Measurements from ENCODE around the gene PLEKHA5.
"Not testable (repeated sequence)": the region's sequence is repeated elsewhere in the genome, so short reads cannot be mapped to it uniquely, and the experiment has no call there.

Gene PLEKHA5

GRCh38 chr12:19404242-19404880 is 274.8 kb downstream of the PLEKHA5 start:
- DNase-seq = no peak
- in situ Hi-C loops (cut with MboI; ENCODE audit: low pct_unique_long_range_greater_than_20kb, low sequenced_read_pairs) = no loop called here

- in situ Hi-C loops (cut with MboI; ENCODE audit: low pct_unique_long_range_greater_than_20kb, low sequenced_read_pairs) = no loop called here
- no peak for DNase-seq
These were observed 279.8 kb downstream of the PLEKHA5 start for GRCh38 chr12:19409376-19409775.

GRCh38 chr12:19410211-19410610 is 280.7 kb downstream of the PLEKHA5 start:
- no peak for DNase-seq
- in situ Hi-C loops (cut with MboI; ENCODE audit: low pct_unique_long_range_greater_than_20kb, low sequenced_read_pairs) = no loop called here

DNA sequence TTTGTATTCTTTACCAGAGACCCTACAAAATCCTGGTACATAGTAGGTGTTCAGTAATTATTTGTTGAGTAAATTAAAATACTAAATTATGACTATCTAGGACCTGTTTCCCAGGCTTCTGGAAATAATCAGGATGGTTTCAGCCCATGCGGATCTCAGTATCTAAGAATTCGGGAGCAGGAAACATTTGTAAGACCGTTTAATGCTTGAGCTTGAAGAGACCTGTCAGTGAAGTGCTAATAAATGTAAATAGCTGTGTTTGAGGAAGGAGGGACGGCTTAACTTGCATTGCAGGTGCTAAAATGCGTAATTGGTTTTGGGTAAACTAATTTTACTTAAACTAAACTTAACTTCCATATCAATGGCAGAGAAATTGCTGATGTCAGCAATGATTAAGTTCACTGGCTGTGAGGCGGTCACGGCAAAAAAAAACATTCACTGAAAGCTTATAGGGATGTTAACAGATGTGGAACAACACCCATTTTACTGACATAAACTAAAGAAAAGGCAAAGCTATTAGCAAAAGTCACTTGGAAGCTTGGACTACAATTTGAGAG is 281.2 kb downstream of the PLEKHA5 start:
- DNase-seq = no peak
- in situ Hi-C loops (cut with MboI; ENCODE audit: low pct_unique_long_range_greater_than_20kb, low sequenced_read_pairs) = no loop called here

DNA sequence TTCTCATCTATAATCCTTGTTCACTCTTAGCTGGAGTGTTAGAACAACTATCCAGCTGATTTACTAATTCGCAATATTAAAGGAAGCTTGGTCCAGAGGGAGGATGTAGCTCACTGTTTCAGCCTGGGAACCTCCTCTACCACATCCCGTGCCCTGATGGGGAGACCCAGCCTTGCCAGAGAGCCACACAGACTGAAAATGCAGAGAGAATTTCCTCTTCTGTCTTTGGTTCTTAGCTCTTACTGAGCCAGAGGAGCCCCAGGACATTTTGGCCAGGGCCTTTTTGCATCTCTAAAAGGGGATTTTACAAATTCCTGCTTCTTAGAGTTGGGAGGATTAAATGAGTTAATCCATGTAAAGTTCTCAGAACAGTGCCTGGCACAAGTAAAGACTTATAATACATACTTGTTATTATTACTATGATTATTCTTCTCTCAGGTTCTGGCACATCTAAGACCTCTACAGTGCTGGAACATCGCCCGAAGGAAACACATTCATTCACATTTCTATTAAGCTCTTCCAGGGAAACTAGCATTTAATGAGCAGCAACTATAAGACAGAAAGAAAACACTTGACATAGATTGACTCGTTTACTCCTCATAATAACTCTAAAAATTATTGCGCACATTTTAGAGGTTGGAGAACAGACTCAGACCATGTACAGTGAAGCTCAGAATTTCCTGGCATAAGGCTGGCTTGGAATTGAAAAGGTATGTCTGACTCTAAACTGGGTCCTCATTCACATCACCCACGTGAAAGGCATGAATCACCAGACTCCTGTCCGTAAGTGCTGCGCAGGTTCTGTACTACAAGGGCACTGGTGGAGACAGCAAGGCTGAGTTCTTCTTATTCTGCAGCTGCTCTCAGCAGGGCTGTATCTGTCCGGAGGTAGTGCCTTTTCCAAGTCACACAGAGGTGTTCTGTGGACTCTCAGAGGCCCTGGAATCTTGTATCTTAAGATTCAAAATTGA is 282.0 kb downstream of the PLEKHA5 start:
- DNase-seq = no peak
- in situ Hi-C loops (cut with MboI; ENCODE audit: low pct_unique_long_range_greater_than_20kb, low sequenced_read_pairs) = no loop called here

DNA sequence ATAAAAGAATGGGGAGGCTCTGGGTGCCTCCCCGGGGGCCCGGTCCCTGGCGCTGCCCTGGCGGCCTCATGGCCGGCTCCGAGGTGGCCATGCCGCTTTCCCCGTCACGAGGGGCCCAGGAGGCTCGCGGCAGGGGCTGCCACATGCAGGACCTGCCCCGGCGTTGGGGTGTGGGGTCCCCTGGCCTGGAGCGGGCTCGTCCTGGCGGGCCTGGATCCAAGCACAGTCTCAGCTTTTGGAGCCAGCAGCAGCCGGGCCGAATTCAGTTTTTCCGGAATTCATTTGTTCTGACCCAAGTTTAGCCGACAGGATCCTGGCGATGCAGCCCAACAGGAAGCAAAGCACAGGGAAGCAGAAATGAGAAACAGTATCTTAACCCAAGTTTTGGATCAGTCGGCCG is 283.3 kb downstream of the PLEKHA5 start:
- no peak for DNase-seq
- in situ Hi-C loops (cut with MboI; ENCODE audit: low pct_unique_long_range_greater_than_20kb, low sequenced_read_pairs) = no loop called here

DNA sequence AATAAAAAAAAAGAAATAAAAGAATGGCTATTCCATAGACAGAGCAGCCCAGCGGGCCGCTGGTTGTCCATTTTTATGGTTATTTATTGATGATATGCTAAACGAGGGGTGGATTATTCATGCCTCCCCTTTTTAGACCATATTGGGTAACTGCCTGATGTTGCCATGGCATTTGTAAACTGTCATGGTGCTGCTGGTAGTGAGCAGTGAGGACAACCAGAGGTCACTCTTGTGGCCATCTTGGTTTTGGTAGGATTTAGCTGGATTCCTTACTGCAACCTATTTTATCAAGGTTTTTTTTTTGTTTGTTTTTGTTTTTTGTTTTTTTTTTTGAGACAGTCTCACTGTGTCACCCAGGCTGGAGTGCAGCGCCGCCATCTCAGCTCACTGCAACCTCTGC is 284.0 kb downstream of the PLEKHA5 start:
- DNase-seq; in situ Hi-C loops (cut with MboI; ENCODE audit: low pct_unique_long_range_greater_than_20kb, low sequenced_read_pairs): not testable (repeated sequence)

GRCh38 chr12:19415563-19415962 is 286.0 kb downstream of the PLEKHA5 start:
- DNase-seq = no peak
- in situ Hi-C loops (cut with MboI; ENCODE audit: low pct_unique_long_range_greater_than_20kb, low sequenced_read_pairs) = no loop called here

DNA sequence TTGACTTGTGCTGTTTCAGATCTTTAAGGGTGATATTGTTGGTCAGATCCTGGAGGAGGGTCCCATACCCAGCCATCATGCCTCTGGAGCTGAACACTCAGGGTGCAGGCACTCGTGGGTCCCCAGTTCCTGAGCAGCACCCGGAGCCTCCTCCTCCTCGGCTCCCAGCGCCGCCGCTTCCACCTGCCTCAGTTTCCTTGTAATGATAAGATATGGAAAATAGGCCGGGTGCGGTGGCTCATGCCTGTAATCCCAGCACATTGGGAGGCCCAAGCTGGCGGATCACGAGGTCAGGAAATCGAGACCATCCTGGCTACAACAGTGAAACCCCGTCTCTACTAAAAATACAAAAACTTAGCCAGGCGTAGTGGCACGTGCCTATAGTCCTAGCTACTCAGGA is 289.6 kb downstream of the PLEKHA5 start:
- DNase-seq = no peak
- in situ Hi-C loops (cut with MboI; ENCODE audit: low pct_unique_long_range_greater_than_20kb, low sequenced_read_pairs) = no loop called here

GRCh38 chr12:19421503-19422282 is 292.2 kb downstream of the PLEKHA5 start:
- no peak for DNase-seq
- in situ Hi-C loops (cut with MboI; ENCODE audit: low pct_unique_long_range_greater_than_20kb, low sequenced_read_pairs) = no loop called here

GRCh38 chr12:19423166-19423930 is 293.8 kb downstream of the PLEKHA5 start:
- in situ Hi-C loops (cut with MboI; ENCODE audit: low pct_unique_long_range_greater_than_20kb, low sequenced_read_pairs) = no loop called here
- DNase-seq = no peak
